ENCODE results near the gene FAIM2.

DNA sequence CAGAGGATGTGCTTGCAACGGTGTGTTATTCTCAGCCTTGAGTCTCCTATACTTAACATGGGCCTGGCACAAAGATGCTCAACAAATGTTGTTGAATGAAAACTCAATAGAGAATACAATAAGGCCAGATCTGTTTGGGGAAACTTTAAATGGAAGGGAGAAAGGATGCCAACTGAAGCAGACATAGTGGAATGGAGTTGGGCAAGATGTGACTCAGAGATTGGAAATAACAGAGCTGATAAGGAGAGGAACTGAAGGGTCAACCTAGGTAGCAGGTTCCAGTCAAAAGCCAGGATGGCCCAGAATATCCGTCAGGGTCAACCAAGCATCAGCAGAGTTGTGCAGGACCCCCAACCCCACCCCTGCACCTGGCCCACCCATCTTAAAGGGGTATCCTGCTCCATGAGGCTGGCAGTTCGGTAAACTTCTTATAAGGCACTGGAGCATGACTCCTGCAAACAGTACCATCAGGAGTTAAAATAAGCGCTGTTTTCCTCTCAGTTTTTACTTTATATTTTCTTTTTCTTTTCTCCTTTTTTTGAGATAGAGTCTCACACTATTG, 59.7 kb downstream of the FAIM2 start:
- TF ChIP-seq, protein P1, sequence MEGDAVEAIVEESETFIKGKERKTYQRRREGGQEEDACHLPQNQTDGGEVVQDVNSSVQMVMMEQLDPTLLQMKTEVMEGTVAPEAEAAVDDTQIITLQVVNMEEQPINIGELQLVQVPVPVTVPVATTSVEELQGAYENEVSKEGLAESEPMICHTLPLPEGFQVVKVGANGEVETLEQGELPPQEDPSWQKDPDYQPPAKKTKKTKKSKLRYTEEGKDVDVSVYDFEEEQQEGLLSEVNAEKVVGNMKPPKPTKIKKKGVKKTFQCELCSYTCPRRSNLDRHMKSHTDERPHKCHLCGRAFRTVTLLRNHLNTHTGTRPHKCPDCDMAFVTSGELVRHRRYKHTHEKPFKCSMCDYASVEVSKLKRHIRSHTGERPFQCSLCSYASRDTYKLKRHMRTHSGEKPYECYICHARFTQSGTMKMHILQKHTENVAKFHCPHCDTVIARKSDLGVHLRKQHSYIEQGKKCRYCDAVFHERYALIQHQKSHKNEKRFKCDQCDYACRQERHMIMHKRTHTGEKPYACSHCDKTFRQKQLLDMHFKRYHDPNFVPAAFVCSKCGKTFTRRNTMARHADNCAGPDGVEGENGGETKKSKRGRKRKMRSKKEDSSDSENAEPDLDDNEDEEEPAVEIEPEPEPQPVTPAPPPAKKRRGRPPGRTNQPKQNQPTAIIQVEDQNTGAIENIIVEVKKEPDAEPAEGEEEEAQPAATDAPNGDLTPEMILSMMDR (IDR thresholded peaks at IDR 0.05; ENCODE audit: insufficient read depth, low read depth, low read length) = no peak
- no peak for TF ChIP-seq EZH2 (IDR thresholded peaks at IDR 0.05; ENCODE audit: insufficient read depth, low read length)
